RWPE2 (cell line): ENCODE results near the gene NUDT17.
A peak's percentile ranks its signal among the peaks of the same experiment; 100 is the strongest.

ENCODE experiments used
- ATAC-seq: fragments of 200-7000 bp; cut with Tn5 transposase; 3 replicates; pipeline ENCODE4 v1.9.1; 2021; ENCODE audit warnings: low read depth
- DNase-seq: peaks from one replicate; pipeline ENCODE4 v3.0.0-alpha.2; 2020; ENCODE audit warnings: low spot score
- H3K27ac ChIP-seq: fragments of 450-650 bp; 2 replicates; pipeline ENCODE4 v1.5.1; 2017; ENCODE audit warnings: mild to moderate bottlenecking; ENCODE audit not compliant: poor library complexity, severe bottlenecking
- H3K27me3 ChIP-seq: fragments of 250-450 bp; sonication (Bioruptor Pico); 2 replicates; pipeline ENCODE4 v1.5.1; 2021; ENCODE audit warnings: mild to moderate bottlenecking, moderate library complexity; ENCODE audit not compliant: insufficient read depth, poor library complexity, severe bottlenecking
- H3K36me3 ChIP-seq: fragments of 250-450 bp; sonication (Bioruptor Pico); 2 replicates; pipeline ENCODE4 v1.5.1; 2020; ENCODE audit warnings: low read depth, mild to moderate bottlenecking, moderate library complexity
- H3K4me1 ChIP-seq: fragments of 250-450 bp; sonication (Bioruptor Pico); 2 replicates; pipeline ENCODE4 v1.5.1; 2021; ENCODE audit warnings: mild to moderate bottlenecking, moderate library complexity; ENCODE audit not compliant: insufficient read depth, poor library complexity, severe bottlenecking
- H3K4me3 ChIP-seq: fragments of 250-450 bp; sonication (Bioruptor Pico); 2 replicates; pipeline ENCODE4 v1.5.1; 2021; ENCODE audit warnings: mild to moderate bottlenecking, moderate library complexity; ENCODE audit not compliant: severe bottlenecking
- H3K9me3 ChIP-seq: fragments of 250-450 bp; sonication (Bioruptor Pico); 2 replicates; pipeline ENCODE4 v1.5.1; 2021; ENCODE audit warnings: mild to moderate bottlenecking, moderate library complexity; ENCODE audit not compliant: severe bottlenecking
- TF ChIP-seq, protein P1 (sequence below): fragments of 450-650 bp; IDR thresholded peaks from one replicate; pipeline ENCODE4 v1.5.1; 2017; ENCODE audit warnings: mild to moderate bottlenecking, moderate library complexity; ENCODE audit not compliant: poor library complexity, severe bottlenecking

NUDT17 gene

DNA sequence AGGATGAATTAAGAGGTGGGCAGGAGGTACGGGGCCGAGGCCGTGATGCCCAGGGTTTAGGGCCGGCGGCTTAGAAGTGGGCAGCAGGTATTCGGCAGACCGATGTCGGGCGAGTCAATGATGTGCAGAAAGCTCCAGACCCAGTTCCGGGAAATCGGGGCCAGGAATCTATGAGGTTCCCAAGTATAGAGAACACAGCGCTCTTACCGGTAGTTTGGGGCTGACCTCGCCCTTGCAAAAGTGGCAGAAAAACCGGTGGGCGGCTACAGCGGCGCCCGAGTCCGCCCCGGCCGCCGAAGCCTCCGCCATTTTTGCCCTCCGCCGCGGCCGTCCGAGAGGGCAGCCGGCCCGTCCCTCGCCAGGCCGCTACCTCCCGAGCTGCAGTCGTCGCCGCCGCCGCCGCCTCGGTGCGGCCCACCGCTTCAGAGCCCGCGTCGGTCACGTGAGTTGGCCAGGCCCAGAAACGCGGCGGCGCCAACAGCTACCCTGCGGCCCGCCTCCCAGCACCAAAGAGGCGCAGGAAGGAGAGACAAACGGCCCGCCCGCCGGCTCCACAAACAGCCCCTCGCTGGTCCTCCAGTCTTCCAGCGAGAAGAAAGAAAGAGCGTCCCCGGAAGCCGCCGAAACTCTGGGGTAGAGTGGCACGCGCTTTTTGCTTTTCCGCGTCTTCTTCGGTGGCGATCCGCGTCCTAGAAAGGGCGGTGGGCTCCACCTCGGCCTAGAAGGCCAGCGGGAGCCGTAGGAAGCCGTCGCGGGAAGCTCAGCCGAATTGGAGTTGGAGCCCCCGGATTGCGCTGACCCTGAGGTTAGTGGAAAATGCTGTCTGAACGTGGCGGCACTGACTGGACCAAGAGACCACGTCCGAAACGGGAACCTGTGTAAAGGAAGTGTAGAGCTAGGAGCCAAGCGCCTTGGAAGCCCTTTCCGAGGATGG lies 21.6 kb upstream of the NUDT17 start, which contains the start of the genes POLR3C and RNF115:
Gene POLR3C, plus strand, starts transcription at position 636 of the 934 bp plus-strand sequence. CDS start 1,577 bp downstream, outside the sequence.
Gene RNF115, minus strand, starts transcription at position 531 of the 934 bp plus-strand sequence. Its CDS starts 222 bp downstream, at position 309.
- Histone ChIP-seq H3K27ac (peak within 1 kb of the TSS; percentile 73), H3K27me3 (no peaks in the 10 kb centered on the region), H3K9me3 (no peaks in the 10 kb centered on the region), H3K4me3 (peak within 1 kb of the TSS; percentile 62), H3K36me3 (peaks cover 36% of the 10 kb centered on the region), H3K4me1 (peaks cover 8% of the 10 kb centered on the region)
- ATAC-seq (peak; percentile 90), DNase-seq (peak; percentile 84)
- TF ChIP-seq, protein P1, sequence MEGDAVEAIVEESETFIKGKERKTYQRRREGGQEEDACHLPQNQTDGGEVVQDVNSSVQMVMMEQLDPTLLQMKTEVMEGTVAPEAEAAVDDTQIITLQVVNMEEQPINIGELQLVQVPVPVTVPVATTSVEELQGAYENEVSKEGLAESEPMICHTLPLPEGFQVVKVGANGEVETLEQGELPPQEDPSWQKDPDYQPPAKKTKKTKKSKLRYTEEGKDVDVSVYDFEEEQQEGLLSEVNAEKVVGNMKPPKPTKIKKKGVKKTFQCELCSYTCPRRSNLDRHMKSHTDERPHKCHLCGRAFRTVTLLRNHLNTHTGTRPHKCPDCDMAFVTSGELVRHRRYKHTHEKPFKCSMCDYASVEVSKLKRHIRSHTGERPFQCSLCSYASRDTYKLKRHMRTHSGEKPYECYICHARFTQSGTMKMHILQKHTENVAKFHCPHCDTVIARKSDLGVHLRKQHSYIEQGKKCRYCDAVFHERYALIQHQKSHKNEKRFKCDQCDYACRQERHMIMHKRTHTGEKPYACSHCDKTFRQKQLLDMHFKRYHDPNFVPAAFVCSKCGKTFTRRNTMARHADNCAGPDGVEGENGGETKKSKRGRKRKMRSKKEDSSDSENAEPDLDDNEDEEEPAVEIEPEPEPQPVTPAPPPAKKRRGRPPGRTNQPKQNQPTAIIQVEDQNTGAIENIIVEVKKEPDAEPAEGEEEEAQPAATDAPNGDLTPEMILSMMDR = no peak

DNA sequence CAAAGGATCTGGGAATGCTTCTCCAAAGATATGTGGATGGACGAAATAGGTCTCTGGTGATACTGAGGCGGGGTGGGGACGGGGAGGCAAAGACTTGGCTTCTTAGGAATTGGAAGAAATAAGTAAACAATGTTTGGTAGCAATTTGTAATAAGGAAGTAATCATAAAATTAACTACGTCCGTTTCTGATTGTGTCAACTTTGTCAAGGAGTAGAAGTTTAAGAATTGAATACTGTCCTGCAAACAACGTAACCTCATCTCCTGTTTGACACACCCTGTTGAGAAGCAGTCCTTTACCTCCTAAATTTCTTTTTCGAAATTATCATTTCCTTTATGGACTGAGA lies 21.0 kb upstream of the NUDT17 start:
- ATAC-seq (no peak), DNase-seq (no peak)
- Histone ChIP-seq H3K4me1 (peaks cover 8% of the 10 kb centered on the region), H3K9me3 (no peaks in the 10 kb centered on the region), H3K36me3 (peaks cover 43% of the 10 kb centered on the region), H3K4me3 (peak overlapping the region; percentile 62), H3K27me3 (no peaks in the 10 kb centered on the region), H3K27ac (peak overlapping the region; percentile 73)
- TF ChIP-seq, protein P1 = no peak

DNA sequence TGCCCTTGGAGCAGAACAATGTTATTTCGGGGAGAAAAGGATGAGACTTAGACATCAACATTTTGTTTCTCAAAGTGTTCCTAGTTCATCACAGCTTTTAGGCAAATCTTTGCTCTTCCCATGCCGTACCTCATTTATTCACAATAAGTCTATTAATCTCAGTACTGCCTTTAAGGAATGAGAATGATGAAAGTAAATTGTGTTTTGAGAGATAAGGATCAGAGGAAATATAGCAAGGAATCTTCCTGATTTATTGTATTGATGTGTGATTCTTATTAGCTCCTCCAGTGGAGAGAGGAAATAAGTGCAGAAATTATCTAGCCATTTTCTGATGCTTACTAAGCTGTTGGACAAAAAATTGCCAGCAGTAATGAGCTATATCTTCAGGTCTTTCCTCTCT lies 19.4 kb upstream of the NUDT17 start:
- peaks cover 8% of the 10 kb centered on the region for H3K4me1 ChIP-seq
- H3K9me3 ChIP-seq = no peaks in the 10 kb centered on the region
- ATAC-seq = no peak
- H3K27ac ChIP-seq = no peak overlapping the region
- no peak overlapping the region for H3K4me3 ChIP-seq
- no peaks in the 10 kb centered on the region for H3K27me3 ChIP-seq
- H3K36me3 ChIP-seq = peaks cover 56% of the 10 kb centered on the region
- DNase-seq = no peak
- TF ChIP-seq, protein P1 = peak; percentile 12

DNA sequence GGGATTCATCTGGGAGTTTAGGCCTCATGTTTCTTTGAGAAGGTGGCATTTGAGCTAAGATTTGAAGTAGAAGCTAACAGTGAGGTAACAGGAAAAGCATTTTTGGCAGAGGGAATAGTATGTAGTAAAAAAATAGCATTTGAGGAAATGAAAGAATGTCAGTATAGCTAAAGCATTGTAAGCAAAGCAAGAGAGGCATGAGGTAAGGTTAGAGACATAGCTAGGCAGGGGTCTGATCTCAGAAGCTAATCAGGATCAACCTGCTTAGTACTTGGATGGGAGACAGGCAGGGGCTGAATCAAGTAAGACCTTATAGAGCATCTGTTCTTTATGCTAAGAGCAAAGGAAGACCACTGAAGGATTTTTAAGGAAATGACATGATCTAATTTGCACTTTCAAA lies 17.5 kb upstream of the NUDT17 start:
- Histone ChIP-seq H3K4me3 (no peak overlapping the region), H3K9me3 (no peaks in the 10 kb centered on the region), H3K27ac (no peak overlapping the region), H3K4me1 (peaks cover 8% of the 10 kb centered on the region), H3K27me3 (no peaks in the 10 kb centered on the region), H3K36me3 (peaks cover 70% of the 10 kb centered on the region)
- ATAC-seq = no peak
- TF ChIP-seq, protein P1 = no peak
- no peak for DNase-seq
